Neural progenitor cell (in vitro differentiated cells): ENCODE measurements around the gene MMP2.

Source experiments
- CTCF ChIP-seq: fragments of 200-600 bp; sonication (generic); IDR thresholded peaks from 2 replicates; pipeline ENCODE4 v1.5.1; 2017; ENCODE audit warnings: antibody characterized with exemption, mild to moderate bottlenecking
- EZH2 ChIP-seq: fragments of 200-600 bp; sonication (generic); IDR thresholded peaks from 2 replicates; pipeline ENCODE4 v1.6.1; 2017; ENCODE audit warnings: antibody characterized with exemption, mild to moderate bottlenecking, moderate library complexity

- TF ChIP-seq EZH2 (no peak), CTCF (no peak)
Measured at GRCh38 chr16:55466209-55466608, 12.8 kb upstream of the MMP2 start.
